ENCODE results near the gene MVK. TPM values are rescaled to one million over a fixed set of nuclear protein-coding genes. Genes with fewer than 3 reads are reported as not detected.

MVK gene
- total RNA-seq, 2 experiments from 2014 or later: 16.9 to 17.1 TPM

DNA sequence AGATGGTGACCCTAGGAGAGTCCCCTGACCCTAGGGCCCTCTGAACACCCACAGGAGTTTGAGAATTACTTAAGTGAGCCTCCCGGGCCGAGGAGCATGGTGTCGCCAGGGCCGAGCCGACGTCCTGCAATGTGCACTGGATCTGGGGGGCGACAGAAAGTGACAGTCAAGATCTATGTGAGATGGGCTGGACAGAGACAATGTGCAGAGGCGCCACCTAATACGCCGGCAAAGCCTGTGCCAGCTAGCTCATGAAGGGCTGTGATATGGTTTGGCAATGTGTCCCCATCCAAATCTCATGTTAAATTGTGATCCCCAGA, 11.9 kb upstream of the MVK start:
- POLR2A ChIA-PET: no interaction called here

DNA sequence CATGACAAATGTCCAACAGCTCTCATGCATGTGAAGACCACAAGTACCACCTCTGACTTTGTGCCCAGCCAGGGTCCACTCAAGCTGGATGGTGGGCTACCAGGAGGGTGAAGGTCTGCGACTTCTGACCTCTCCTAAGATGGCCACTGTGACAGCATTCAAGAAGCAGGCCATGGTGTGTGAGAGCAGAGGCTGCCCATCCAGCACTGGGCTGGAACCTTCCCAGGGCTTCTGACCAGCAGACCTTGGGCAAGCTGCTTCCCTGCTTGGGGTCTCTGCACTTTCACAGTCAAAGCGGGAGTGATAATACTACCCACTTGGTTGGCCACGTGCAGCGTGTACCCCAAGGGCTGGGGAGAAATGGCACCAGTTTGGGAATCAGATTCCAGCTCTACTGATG, 10.7 kb upstream of the MVK start:
- ChIA-PET CTCF (no interaction called here), POLR2A (no interaction called here)

More for the DNA sequence above, 11.9 kb upstream of the MVK start:
- CTCF ChIA-PET: interaction anchor here (0.9 kb wide), 1 partner anchor 36 kb away, joined by 3 read pairs; no protein-coding TSS in a partner anchor

DNA sequence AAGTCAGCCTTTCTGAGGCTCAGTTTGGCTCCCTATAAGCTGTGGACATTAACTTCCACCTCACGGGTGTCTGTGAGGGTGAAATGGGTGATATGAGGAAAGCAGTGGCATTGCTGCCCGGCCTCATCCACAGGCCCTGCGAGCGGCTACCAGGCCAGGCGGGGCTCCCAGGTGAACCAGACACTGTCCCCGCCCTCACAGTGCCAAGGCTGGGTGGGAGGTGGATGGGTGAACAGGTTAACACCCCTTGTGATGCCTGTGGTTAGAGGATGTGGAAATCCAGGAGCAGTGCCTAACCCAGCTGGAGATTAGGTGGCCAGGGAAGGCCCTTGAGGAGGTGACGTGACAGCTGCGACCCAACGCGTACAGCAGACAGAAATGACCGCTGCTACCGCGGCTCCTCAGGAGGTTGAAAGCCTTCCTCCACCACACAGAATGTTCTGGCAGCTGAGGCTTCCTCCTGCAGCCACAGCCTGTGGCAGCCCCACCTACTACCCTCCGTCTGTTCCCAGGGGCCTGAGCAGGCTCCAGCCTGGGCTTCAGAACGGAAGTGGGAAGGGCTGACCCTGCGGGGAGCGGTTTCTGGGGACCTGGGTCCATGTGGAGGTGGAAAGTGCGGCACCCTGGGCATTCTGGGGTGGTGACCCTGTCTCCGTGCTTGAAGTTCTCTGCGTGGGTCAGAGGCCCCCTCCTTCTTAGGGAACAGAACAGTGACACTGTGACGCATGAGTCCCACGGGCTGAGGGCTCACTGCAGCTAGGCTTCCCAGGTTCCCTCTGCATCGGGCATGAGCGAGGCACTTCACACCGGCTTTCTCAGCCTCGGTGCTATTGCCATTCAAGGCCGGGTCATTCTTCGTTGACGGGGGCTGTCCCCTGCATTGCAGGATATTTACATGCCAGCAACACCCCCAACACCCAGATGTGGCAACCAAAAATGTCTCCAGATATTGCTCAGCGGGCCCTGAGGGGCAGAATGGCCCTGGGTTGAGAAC, 10.0 kb upstream of the MVK start:
- ChIA-PET POLR2A (no interaction called here), CTCF (no interaction called here)

DNA sequence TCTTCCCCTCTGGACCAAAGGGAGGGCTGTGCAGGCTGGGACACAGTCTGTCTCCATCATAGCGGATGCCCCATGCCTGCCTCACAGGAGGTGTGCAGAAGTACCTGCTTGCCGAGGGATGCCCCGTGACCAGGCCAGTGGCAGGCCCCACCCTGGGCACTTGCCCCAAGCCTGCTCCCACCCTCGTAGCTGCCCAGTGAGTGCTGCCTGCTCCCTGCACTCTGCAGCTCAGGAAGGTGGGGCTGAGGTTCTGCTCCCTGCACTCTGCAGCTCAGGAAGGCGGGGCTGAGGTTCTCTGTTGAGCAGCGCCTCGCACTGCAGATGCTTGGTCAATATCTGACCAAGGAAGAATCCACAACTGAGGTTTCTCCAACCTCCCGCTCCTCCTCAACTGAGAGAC, 7.2 kb upstream of the MVK start:
- ChIA-PET POLR2A (no interaction called here), CTCF (interaction anchor here (1.0 kb wide), 1 partner anchor 209 kb away, joined by 3 read pairs; no protein-coding TSS in a partner anchor)

DNA sequence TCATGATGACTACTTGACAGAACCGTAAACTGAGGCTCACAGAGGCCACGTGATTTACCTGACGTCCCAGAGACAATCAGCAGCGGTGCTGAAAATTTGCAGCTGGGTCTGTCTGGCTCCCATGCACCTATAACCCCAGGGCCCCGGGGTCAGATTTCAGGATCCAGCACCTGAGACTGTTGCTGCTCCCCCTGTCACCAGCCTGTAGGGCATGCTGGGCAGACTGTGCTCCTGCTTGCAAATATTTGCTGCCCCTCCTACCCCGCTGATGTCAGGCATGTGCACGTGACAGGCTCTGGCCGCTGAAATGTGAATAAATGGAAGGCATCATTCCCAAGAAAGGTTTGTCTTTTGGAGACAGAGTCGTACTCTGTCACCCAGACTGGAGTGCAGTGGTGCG, 6.3 kb upstream of the MVK start:
- ChIA-PET POLR2A (no interaction called here), CTCF (interaction anchor here (1.0 kb wide), 1 partner anchor 208 kb away, joined by 3 read pairs; no protein-coding TSS in a partner anchor)

DNA sequence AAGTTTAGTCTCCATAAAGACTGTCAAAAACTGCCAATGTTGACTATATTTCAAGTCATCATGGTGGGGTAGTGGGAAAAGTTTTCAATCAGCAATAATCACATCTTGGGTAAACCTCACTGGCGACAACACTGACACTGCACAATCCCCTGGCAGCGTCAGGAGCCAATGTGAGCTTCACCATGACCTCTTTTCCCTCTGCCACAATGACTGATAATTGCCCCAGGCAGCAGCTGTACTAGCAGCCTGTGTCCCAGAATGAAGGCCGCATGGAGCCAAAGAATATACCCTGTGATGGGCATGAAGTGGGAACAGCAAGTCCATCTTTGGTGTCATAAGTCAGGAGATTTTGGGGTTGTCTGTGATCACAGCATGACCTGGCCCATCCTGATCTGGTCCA, 5.6 kb upstream of the MVK start:
- CTCF ChIA-PET: interaction anchor here (1.6 to 1.7 kb wide), 2 partner anchors 8 to 29 kb away, joined by 4 read pairs; no protein-coding TSS in a partner anchor

DNA sequence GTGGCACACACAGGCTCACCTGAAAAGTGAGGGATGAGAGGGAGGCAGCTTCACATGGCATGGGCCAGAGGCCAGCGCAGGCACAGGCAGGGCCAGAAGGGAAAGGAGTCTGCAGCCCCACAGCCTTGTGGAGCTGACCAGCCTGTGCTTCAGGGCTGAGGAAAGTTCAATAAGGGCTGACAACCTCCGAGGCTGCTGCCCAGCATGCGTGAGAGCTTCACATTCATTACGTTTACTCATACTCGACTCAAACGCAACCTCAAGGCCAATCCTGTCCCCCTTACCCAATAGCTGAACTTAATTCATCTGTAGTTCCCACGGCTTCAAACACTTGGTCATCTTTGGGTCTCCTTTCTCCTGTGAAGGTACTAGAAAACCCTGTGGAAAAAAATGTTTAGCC, 5.1 kb upstream of the MVK start:
- POLR2A ChIA-PET: no interaction called here
- CTCF ChIA-PET: interaction anchor here (1.6 to 1.7 kb wide), 2 partner anchors 9 to 29 kb away, joined by 4 read pairs; no protein-coding TSS in a partner anchor

More for the DNA sequence above, 5.6 kb upstream of the MVK start:
- POLR2A ChIA-PET: no interaction called here

DNA sequence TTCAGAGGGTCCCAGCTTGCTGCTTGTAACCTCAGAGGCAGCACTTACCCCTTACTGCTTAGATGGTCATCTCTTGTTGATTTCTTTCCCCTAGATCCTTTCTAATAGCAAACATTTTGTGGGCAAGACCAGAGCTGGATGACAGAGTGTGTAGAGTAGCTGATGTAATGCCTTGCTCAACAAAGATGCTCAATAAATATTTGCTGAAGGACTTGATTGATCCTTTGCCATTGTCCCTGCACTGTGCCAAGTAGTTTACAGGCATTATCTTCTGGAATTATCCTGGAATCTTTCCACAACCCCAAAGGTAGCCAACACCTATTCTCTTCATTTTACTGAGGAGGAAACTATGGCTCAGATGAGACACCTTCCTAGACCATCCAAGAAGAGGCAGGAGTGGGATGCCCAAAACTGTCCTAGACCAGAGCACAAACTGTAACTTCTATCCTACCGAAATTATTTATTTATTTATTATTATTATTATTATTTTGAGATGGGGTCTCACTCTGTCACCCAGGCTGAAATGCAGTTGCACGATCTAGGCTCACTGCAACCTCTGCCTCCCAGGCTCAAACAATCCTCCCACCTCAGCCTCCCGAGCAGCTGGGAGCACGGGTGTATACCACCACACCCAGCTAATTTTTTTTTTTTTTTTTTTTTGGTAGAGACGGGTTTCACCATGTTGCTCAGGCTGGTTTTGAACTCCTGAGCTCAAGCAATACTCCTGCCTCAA, 1.7 kb upstream of the MVK start:
- POLR2A ChIA-PET: interaction anchor here (0.7 kb wide), 1 partner anchor 287 kb away, joined by 3 read pairs; no protein-coding TSS in a partner anchor

DNA sequence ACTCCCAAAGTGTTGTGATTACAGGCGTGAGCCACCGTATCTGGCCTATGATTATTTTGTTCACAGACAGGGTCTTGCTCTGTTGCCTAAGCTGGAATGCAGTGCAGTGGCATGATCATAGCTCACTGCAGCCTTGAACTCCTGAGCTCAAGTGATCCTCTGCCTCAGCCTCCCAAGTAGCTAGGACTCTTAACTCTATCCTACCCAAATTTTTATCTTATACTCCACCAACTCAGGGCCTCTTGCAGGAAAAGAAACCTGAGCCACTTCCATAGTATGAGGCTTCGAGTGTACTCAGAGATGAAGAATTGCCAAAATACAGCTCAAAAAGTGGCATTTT, 1.1 kb upstream of the MVK start:
- ChIA-PET CTCF (interaction anchor here (1.4 kb wide), 1 partner anchor 25 kb away, joined by 5 read pairs; no protein-coding TSS in a partner anchor), POLR2A (interaction anchor here (0.6 to 0.7 kb wide), 3 partner anchors 271 to 375 kb away, joined by 3 to 5 read pairs (median 3); no protein-coding TSS in a partner anchor)

More for the DNA sequence above, 1.7 kb upstream of the MVK start:
- CTCF ChIA-PET: interaction anchor here (1.4 kb wide), 1 partner anchor 26 kb away, joined by 5 read pairs; no protein-coding TSS in a partner anchor

DNA sequence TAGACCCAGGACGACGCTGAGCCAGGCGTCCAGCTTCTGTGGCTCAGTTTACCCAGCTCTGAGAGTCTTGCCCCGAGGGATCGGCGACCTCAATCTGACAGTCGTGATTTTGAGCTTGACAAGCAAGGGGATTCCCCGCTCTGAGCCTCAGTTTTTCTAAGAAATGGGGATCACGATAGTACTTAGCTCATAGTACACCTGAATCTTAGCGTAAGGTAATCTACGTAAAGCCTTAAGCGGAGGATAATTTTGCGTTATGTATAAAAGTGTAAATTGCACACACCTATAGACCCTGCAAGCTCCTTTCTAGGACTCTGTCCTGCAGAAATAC, 285 bp downstream of the MVK start:
- CTCF ChIA-PET: interaction anchor here (0.6 to 1.3 kb wide), 4 partner anchors 24 to 201 kb away, joined by 3 to 4 read pairs (median 4); no protein-coding TSS in a partner anchor
- POLR2A ChIA-PET: interaction anchor here (0.5 kb wide), 1 partner anchor 422 kb away, joined by 4 read pairs; no protein-coding TSS in a partner anchor

DNA sequence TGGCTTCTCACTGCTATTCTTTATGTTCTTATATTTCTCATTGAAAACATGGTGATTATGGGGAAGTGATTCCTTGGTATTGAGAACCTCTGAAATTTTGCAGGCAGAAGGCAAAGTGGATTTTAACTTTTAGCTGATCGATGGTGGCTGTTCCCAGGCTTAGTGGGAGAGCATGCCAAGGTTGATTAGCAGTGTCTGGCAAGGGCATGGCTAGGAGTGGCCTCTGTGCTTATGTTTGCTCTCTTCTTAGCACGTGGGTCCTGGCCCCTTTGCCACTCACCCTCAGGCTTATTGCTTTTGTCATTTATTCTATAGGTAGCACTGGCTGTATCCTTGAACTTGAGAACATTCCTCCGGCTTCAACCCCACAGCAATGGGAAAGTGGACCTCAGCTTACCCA, 2.1 kb downstream of the MVK start:
- ChIA-PET CTCF (no interaction called here), POLR2A (no interaction called here)

DNA sequence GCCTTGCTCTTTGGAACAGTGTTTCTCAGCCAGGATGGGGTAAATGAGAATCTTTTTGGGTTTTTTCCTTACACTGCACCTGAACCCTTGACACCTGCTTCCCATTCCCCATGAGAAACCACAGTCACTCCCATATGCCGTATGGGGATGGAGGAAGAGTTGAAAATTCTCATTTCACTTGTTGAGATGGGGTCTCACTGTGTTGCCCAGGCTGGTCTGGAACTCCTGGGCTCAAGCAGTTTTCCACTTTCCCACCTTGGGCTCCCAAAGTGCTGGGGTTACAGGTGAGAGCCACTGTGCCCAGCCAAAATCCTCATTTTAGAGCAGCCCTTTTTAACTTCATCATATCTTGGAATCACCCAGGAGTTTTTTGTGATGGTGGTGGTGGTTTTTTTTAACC, 3.7 kb downstream of the MVK start:
- CTCF ChIA-PET: no interaction called here
- POLR2A ChIA-PET: no interaction called here

DNA sequence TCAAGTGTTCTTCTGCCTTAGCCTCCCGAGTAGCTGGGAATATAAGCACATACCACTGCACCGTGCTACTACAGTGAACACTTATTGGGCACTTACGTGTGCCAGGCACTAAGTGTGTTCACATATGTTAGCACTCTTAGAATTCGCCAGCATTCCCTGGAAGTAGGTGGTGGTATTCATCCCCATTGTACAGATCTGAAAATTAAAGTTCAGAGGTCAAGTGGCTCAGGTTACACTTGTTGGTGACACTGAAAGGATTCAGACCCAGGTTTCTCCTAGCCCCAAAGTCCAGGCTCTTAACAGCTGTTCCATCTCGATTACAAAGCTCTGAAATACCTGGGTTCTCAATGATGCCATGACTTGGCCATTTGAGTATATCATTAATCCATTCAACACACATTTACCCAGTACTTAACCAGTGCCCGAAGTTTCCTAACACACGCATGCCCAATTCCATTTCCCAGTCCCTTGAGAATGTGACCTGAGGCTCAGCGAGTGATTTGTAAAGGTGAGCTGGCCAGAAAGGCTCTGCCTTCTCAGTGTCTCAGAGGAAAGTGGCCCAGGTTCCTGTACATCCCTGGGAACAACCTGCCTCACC, 4.8 kb downstream of the MVK start:
- POLR2A ChIA-PET: no interaction called here
- CTCF ChIA-PET: no interaction called here

DNA sequence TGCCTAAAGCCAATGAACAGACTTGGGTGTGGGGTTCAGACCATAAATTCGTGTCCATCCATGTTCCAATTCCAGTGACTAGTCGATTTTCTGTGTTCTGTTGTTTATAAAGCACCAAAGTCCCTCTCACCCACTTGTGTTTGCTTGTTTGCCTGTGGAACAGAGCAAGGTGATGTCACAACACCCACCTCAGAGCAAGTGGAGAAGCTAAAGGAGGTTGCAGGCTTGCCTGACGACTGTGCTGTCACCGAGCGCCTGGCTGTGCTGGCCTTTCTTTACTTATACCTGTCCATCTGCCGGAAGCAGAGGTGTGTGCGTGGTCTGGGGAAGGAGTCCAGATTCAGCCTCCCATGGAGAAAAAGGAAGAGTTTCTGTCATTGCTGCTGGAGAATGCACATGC, 6.0 kb downstream of the MVK start:
- ChIA-PET POLR2A (no interaction called here), CTCF (no interaction called here)

DNA sequence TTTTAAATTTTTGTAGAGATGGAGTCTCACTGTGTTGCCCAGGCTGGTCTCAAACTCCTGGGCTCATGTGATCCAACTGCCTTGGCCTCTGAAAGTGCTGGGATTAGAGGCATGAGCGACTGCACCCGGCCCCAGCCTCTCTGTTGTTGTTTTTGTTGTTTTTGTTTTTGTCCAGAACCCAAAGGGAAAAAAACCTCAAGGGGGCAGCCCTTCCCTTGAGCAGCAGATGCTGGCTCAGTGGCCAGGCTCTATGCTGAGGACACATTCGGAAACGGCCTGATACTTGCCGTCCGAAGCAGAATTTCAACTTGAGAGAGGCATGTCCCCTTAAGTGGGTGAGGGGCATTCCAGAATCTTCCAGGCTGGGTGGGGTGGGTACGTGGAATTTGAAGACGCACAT, 6.7 kb downstream of the MVK start:
- CTCF ChIA-PET: no interaction called here
- POLR2A ChIA-PET: no interaction called here

DNA sequence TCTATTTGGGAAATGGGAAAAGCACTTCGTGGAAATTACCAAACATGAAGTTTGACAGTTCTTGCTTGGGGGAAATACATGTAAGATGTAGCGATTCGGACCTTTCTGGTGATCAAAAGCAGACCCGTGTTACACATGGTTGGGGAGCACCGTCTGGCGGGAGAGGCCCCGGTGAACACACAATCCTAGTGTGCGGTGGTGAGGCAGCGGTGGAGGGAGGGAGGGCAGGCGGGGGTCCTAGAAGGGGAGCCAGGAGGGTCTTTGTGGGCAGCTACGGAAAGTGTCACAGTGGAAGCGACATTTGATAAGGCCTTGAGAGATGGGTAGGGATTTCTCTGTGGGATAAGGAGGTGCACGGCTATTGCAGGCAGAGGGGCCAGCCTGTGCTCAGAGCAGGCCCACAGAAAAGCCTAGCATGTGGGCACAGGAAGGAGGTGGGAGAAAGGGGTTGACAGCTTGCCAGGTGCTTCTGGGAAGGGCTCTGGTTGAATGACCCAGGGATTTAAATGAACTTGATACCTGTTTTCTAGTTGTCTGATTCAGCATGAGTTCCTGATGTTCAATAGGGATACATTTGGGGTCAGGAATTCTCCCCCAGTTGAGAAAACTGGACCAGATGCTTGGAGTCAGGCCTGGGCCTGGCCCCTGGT, 7.2 kb downstream of the MVK start:
- ChIA-PET POLR2A (no interaction called here), CTCF (no interaction called here)

DNA sequence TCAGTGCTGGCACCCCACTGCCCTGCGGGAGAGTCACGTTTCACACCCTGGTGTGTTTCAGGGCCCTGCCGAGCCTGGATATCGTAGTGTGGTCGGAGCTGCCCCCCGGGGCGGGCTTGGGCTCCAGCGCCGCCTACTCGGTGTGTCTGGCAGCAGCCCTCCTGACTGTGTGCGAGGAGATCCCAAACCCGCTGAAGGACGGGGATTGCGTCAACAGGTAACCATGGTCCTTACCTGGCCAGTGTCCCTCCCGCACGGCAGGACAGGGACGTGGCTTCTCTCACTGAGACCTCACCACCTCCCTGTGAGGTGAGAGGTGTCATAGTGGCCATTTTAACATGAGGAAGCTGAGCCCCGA, 7.7 kb downstream of the MVK start:
- POLR2A ChIA-PET: no interaction called here
- CTCF ChIA-PET: no interaction called here

DNA sequence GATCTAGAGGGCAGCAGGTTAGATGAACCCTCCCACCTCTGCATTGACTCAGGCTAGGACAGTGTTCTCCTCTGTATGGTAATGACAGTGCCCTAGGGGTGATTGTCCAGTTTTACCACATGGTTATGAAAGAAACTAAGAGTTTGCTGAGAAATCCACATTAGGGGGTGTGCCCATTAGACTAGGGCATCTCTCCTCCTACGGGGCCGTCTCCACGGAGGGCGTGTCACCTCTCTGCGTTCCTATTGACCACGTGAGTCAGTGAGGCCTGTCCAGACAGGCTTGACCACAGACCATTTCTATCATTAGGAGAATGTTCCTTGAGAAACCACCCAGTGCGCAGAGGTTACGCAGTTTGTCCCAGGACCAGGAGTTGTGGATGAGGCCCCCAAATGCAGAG, 8.3 kb downstream of the MVK start:
- ChIA-PET CTCF (no interaction called here), POLR2A (no interaction called here)

DNA sequence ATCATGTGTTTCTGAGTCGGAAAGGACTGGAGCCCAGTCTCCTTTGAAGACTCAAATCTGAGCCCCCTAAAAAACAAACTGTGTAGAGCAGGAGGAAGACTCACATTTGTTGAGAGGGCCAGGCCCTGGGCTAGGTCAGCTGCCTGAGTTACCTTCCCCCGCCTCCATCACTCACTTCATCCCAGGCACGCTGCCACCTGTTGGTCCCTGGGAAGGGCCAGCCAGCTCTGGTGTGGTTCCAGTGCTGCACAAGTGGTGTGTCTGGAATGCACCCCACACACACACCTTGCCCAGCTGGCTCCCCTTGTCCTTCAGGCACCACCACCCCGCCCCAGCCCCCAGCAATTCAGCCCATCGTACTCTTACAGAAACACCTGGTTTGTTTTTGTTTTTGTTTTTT, 9.0 kb downstream of the MVK start:
- POLR2A ChIA-PET: no interaction called here
- CTCF ChIA-PET: no interaction called here

DNA sequence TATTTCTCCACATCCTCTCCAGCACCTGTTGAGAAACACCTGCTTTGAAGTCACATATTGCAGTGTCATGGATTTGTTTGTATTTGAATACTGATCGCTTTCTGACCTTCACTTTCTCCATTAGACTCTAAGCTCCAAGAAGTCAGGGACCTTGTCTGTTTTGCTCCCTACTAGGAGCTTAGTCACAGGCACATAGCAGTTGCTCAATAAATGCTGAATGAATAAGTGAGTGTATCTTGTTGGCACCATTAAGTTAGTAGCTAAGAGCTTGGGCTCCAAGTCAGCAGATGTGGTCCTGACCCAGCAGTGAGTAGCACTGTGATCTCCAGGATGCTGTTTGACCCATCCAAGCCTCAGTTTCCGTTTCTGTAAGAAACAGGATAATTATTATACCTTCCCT, 10.1 kb downstream of the MVK start:
- CTCF ChIA-PET: no interaction called here
- POLR2A ChIA-PET: no interaction called here

Measured in activated CD8-positive, alpha-beta memory T cell treated with anti-CD3 and anti-CD28 coated beads for 36 hours (primary cell).